Activated CD8-positive, alpha-beta T cell treated with anti-CD3 and anti-CD28 coated beads, Interleukin-2, amount 10 ng/mL, durations not matched to agents 7 days and 5 days (primary cell): ENCODE measurements around the gene SSTR5. TPM values are rescaled to one million over a fixed set of nuclear protein-coding genes. Genes with fewer than 3 reads are reported as not detected.

Experiments used
- ATAC-seq: fragments of 150-1000 bp; cut with Tn5 transposase; one replicate; pipeline ENCODE4 v1.10.0; 2021; ENCODE audit warnings: moderate library complexity
- CTCF ChIA-PET: fragments of 350-600 bp; sonication (Branson Sonifier 250); formaldehyde crosslinking; loops from one replicate; lab custom pipeline; 2021; ENCODE audit warnings: antibody characterized with exemption; lab: Charles Lee
- POLR2A ChIA-PET: fragments of 350-600 bp; sonication (Branson Sonifier 250); formaldehyde crosslinking; loops from one replicate; lab custom pipeline; 2021; ENCODE audit warnings: antibody characterized with exemption; lab: Charles Lee
- DNase-seq: peaks from one replicate; pipeline ENCODE4 v3.0.0-alpha.2; 2020
- H3K27ac Mint-ChIP-seq: one replicate; pipeline ENCODE4 v1.8.0; 2021; ENCODE audit warnings: mild to moderate bottlenecking, mixed read lengths
- H3K27me3 Mint-ChIP-seq: one replicate; pipeline ENCODE4 v1.8.0; 2021; ENCODE audit warnings: low read depth, mixed read lengths
- H3K36me3 Mint-ChIP-seq: one replicate; pipeline ENCODE4 v1.8.0; 2021; ENCODE audit warnings: low read depth, mixed read lengths
- H3K4me1 Mint-ChIP-seq: one replicate; pipeline ENCODE4 v1.8.0; 2021; ENCODE audit warnings: low read depth, mixed read lengths
- H3K4me3 Mint-ChIP-seq: one replicate; pipeline ENCODE4 v1.8.0; 2021; ENCODE audit warnings: mild to moderate bottlenecking, mixed read lengths
- H3K9me3 Mint-ChIP-seq: one replicate; pipeline ENCODE4 v1.8.0; 2022; ENCODE audit warnings: mixed read lengths; ENCODE audit not compliant: insufficient read depth
- total RNA-seq, 2 experiments: library from RNA; stranded (reverse); gene quantifications; one replicate each; pipeline ENCODE4 v1.2.3, GENCODE V29; 2021

Gene SSTR5
- total RNA-seq, 2 experiments from 2014 or later, result not detected

GRCh38 chr16:1121009-1121408, 48.5 kb downstream of the SSTR5 start:
- CTCF ChIA-PET, result no interaction called here
- no peak overlapping the region for H3K4me3 Mint-ChIP-seq
- POLR2A ChIA-PET, result no interaction called here
- H3K4me1 Mint-ChIP-seq, result no peaks in the 10 kb centered on the region
- ATAC-seq, result no peak
- no peak overlapping the region for H3K27ac Mint-ChIP-seq
- DNase-seq, result no peak
- H3K36me3 Mint-ChIP-seq, result no peaks in the 10 kb centered on the region
- H3K27me3 Mint-ChIP-seq, result no peaks in the 10 kb centered on the region
- no peaks in the 10 kb centered on the region for H3K9me3 Mint-ChIP-seq

- Mint-ChIP-seq H3K9me3 (no peaks in the 10 kb centered on the region), H3K27me3 (no peaks in the 10 kb centered on the region), H3K36me3 (no peaks in the 10 kb centered on the region), H3K4me3 (no peak overlapping the region), H3K4me1 (no peaks in the 10 kb centered on the region), H3K27ac (no peak overlapping the region)
- CTCF ChIA-PET, result no interaction called here
- ATAC-seq (no peak), DNase-seq (no peak)
- POLR2A ChIA-PET, result no interaction called here
Observed at GRCh38 chr16:1121601-1122397, 49.3 kb downstream of the SSTR5 start.

DNA sequence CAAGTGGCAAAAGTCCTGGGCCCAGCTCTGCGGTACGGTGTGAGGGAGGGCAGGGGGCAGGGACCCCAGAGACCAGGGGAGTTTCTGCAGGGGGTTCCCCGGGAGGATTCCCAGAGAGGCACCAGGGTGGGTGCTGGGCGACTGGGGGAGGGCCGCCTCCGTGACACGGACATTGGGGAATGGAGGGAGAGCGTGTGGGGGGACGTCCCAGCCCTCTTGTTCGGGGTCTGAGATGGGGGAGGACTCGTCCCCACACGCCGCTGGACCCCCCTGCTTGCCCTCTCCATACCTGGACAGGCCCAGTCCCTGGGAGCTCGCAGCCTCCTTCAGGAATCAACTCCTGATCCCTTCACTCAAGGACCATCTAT, 49.8 kb downstream of the SSTR5 start:
- DNase-seq (no peak), ATAC-seq (no peak)
- POLR2A ChIA-PET, result no interaction called here
- no peaks in the 10 kb centered on the region for H3K9me3 Mint-ChIP-seq
- H3K27ac Mint-ChIP-seq, result no peak overlapping the region
- no peaks in the 10 kb centered on the region for H3K4me1 Mint-ChIP-seq
- H3K27me3 Mint-ChIP-seq, result no peaks in the 10 kb centered on the region
- CTCF ChIA-PET, result no interaction called here
- no peak overlapping the region for H3K4me3 Mint-ChIP-seq
- no peaks in the 10 kb centered on the region for H3K36me3 Mint-ChIP-seq

GRCh38 chr16:1123525-1124230, 51.1 kb downstream of the SSTR5 start:
- no peak for DNase-seq
- no peaks in the 10 kb centered on the region for H3K9me3 Mint-ChIP-seq
- ATAC-seq, result no peak
- H3K27me3 Mint-ChIP-seq, result no peaks in the 10 kb centered on the region
- CTCF ChIA-PET, result no interaction called here
- POLR2A ChIA-PET, result no interaction called here
- H3K36me3 Mint-ChIP-seq, result no peaks in the 10 kb centered on the region
- H3K4me3 Mint-ChIP-seq, result no peak overlapping the region
- H3K4me1 Mint-ChIP-seq, result no peaks in the 10 kb centered on the region
- no peak overlapping the region for H3K27ac Mint-ChIP-seq

DNA sequence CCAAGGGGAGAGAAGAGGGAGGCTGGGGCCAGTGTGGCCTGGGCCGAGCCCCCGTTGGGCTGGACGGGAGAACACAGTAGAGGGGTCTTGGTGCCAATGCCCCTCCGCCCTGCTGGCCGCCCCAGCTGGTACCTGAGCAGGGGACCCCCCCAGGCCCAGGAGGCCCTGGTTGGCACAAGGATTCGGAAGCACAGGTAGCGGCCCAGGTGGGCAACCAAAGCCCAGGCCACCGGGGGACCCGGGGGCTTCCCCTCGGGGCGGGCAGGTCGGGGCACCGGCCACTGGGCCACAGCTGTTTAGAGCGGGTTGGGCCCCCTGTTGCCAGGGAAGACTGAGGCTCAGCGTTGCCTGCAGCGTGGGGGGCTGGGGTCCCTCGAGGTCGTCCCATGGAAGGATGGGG, 51.7 kb downstream of the SSTR5 start:
- ATAC-seq (no peak), DNase-seq (no peak)
- Mint-ChIP-seq H3K27ac (no peak overlapping the region), H3K4me1 (no peaks in the 10 kb centered on the region), H3K9me3 (no peaks in the 10 kb centered on the region), H3K36me3 (no peaks in the 10 kb centered on the region), H3K4me3 (no peak overlapping the region), H3K27me3 (no peaks in the 10 kb centered on the region)
- POLR2A ChIA-PET, result no interaction called here
- CTCF ChIA-PET, result no interaction called here

DNA sequence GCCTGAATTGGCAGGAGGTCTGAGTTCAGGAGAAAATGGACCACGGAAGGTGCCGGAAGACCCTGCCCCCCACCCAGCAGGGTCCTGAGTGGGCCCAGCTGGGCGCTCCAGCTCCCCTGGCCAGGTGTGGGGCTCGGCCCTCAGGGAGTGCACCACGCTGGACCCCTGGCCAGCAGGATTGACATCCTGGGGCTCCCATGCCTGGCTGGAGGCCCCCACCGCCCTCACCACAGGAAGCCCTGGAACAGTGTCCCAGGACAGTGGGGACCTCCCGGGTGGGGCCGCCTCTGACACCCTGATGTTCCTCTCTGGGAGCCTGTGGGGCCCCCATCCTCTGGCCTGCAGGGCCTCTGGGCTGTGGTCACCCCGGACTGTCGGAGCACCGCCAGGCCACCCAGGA, 52.2 kb downstream of the SSTR5 start:
- Mint-ChIP-seq H3K4me3 (no peak overlapping the region), H3K9me3 (no peaks in the 10 kb centered on the region), H3K36me3 (no peaks in the 10 kb centered on the region), H3K4me1 (no peaks in the 10 kb centered on the region), H3K27me3 (no peaks in the 10 kb centered on the region), H3K27ac (no peak overlapping the region)
- ATAC-seq (no peak), DNase-seq (no peak)
- ChIA-PET CTCF (no interaction called here), POLR2A (no interaction called here)

DNA sequence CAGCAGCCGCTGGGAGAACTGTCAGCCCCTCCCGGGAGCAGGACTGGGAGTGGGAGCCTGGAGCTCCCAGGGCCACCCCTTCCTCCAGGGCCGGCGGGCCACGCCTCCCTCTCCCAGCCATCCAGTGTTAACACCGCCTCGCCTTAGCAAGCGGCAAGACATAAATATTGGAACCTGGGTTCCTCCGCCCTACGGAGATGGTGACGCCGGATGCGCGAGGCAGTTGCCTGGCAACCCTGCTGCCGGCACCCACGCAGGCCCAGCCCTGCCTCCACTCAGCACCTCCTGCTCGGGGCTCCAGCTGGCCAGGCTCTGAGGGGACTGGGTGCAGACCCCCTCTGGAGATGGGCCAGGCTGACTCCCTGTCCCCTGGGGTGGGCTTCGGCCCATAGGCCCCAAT, 52.9 kb downstream of the SSTR5 start:
- CTCF ChIA-PET, result no interaction called here
- Mint-ChIP-seq H3K27ac (no peak overlapping the region), H3K4me1 (no peaks in the 10 kb centered on the region), H3K4me3 (no peak overlapping the region), H3K9me3 (no peaks in the 10 kb centered on the region), H3K36me3 (no peaks in the 10 kb centered on the region), H3K27me3 (no peaks in the 10 kb centered on the region)
- POLR2A ChIA-PET, result no interaction called here
- ATAC-seq, result peak; percentile 56
- peak; percentile 34 for DNase-seq

DNA sequence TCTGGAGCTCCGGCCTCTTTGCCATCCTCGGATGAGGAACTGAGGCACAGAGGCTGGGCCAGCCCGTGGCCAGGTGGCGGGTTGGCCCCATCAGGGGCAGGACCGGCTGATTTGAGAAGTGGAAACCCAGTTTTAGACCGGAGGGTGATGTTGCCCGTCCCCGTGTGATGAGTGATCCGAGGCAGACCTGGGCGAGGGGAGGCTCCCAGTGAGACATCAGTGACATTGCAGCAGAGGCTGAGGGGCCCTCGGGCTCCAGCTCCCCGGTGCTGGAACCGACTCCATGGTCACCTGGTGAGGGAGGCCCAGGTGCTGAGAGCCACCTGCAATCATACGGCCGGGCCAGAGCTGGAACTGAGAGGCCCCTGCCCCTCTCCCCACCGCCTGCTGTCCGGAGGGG, 53.5 kb downstream of the SSTR5 start:
- ChIA-PET CTCF (no interaction called here), POLR2A (no interaction called here)
- no peaks in the 10 kb centered on the region for H3K9me3 Mint-ChIP-seq

DNA sequence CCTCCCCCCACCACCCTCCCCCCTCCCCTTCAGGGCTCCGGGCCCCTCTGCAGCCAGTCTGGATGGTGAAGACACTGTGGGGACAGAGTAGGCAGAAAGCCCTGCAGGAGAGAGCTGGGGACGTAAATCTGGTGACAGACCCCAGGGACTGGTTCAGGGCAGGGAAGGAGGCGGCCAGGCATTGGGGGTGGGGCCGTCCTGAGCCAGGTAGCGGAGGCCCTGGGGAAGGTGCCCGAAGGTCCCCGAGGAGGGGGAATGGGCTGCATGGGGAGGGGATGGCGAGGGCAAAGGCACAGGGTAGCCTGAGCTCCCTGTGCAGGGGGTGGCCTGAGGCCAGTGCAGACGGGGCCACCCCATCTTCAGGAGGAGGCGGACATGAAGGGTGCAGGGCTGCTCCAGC, 54.0 kb downstream of the SSTR5 start:
- ATAC-seq, result no peak
- DNase-seq, result no peak
- H3K4me3 Mint-ChIP-seq, result no peak overlapping the region
- no peaks in the 10 kb centered on the region for H3K4me1 Mint-ChIP-seq
- no peak overlapping the region for H3K27ac Mint-ChIP-seq
- ChIA-PET CTCF (no interaction called here), POLR2A (no interaction called here)
- no peaks in the 10 kb centered on the region for H3K27me3 Mint-ChIP-seq
- no peaks in the 10 kb centered on the region for H3K36me3 Mint-ChIP-seq
- H3K9me3 Mint-ChIP-seq, result no peaks in the 10 kb centered on the region

More for the DNA sequence above, 53.5 kb downstream of the SSTR5 start:
- Mint-ChIP-seq H3K4me1 (no peaks in the 10 kb centered on the region), H3K27me3 (no peaks in the 10 kb centered on the region), H3K36me3 (no peaks in the 10 kb centered on the region), H3K27ac (no peak overlapping the region), H3K4me3 (no peak overlapping the region)
- no peak for DNase-seq
- ATAC-seq, result no peak

DNA sequence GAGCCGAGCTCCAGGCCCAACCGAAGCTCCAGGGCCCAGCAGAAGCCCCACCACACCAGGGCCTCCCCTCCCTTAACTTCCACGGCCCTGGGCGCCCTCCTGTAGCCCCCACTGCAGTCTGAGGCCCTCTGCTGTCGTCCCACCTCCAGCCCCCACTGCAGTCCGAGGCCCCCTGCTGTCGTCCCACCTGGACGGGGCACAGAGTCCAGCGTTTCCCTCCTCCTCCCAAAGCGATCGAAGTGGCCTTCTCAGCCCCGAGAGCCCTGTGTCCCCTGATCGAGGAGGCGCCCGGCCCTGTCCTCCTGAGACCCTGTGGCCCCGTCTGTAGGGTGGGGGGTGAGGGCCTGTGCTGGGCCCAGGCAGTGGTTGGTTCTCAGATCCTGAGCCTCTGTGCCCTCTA, 54.6 kb downstream of the SSTR5 start:
- no peak overlapping the region for H3K4me3 Mint-ChIP-seq
- no peaks in the 10 kb centered on the region for H3K9me3 Mint-ChIP-seq
- H3K4me1 Mint-ChIP-seq, result no peaks in the 10 kb centered on the region
- no peaks in the 10 kb centered on the region for H3K36me3 Mint-ChIP-seq
- ATAC-seq (no peak), DNase-seq (no peak)
- no peaks in the 10 kb centered on the region for H3K27me3 Mint-ChIP-seq
- ChIA-PET CTCF (no interaction called here), POLR2A (no interaction called here)
- no peak overlapping the region for H3K27ac Mint-ChIP-seq

- Mint-ChIP-seq H3K4me3 (no peak overlapping the region), H3K4me1 (no peaks in the 10 kb centered on the region), H3K9me3 (no peaks in the 10 kb centered on the region), H3K27ac (no peak overlapping the region), H3K36me3 (no peaks in the 10 kb centered on the region), H3K27me3 (no peaks in the 10 kb centered on the region)
- CTCF ChIA-PET, result no interaction called here
- POLR2A ChIA-PET, result no interaction called here
- ATAC-seq (no peak), DNase-seq (no peak)
Observed at GRCh38 chr16:1127971-1128715, 55.6 kb downstream of the SSTR5 start.
